ENCODE data around the gene MAPK7.

MAPK7 gene

GRCh38 chr17:19386974-19387920 is 8.9 kb downstream of the MAPK7 start, which contains the start of gene MFAP4:
Gene MFAP4, minus strand, starts transcription at chr17:19387190. Its CDS starts 35 bp downstream, at chr17:19387155.
- H3K4me3 ChIP-seq (ENCODE audit: low read depth, low read length): peak within 1 kb of the TSS; percentile 53
- no peak for TF ChIP-seq CTCF (IDR thresholded peaks at IDR 0.05; ENCODE audit: low read depth, low read length)
- DNase-seq (ENCODE audit: low read depth, low spot score): peak; percentile 96
- in situ Hi-C loops (cut with HindIII; ENCODE audit: low sequenced_read_pairs): no loop called here

GRCh38 chr17:19387921-19388521 is 9.7 kb downstream of the MAPK7 start:
- TF ChIP-seq CTCF (IDR thresholded peaks at IDR 0.05; ENCODE audit: low read depth, low read length): no peak
- no peak overlapping the region for H3K4me3 ChIP-seq (ENCODE audit: low read depth, low read length)
- in situ Hi-C loops (cut with HindIII; ENCODE audit: low sequenced_read_pairs): no loop called here
- DNase-seq (ENCODE audit: low read depth, low spot score): peak; percentile 86

GRCh38 chr17:19388791-19389785 is 10.8 kb downstream of the MAPK7 start:
- DNase-seq (ENCODE audit: low read depth, low spot score): no peak
- in situ Hi-C loops (cut with HindIII; ENCODE audit: low sequenced_read_pairs): no loop called here
- TF ChIP-seq CTCF (IDR thresholded peaks at IDR 0.05; ENCODE audit: low read depth, low read length): no peak
- H3K4me3 ChIP-seq (ENCODE audit: low read depth, low read length): no peak overlapping the region

- DNase-seq (ENCODE audit: low read depth, low spot score): no peak
- in situ Hi-C loops (cut with HindIII; ENCODE audit: low sequenced_read_pairs): no loop called here
- H3K4me3 ChIP-seq (ENCODE audit: low read depth, low read length): no peak overlapping the region
- no peak for TF ChIP-seq CTCF (IDR thresholded peaks at IDR 0.05; ENCODE audit: low read depth, low read length)
These were observed 12.7 kb downstream of the MAPK7 start for GRCh38 chr17:19390951-19391350.

- in situ Hi-C loops (cut with HindIII; ENCODE audit: low sequenced_read_pairs): no loop called here
- no peak for TF ChIP-seq CTCF (IDR thresholded peaks at IDR 0.05; ENCODE audit: low read depth, low read length)
- no peak for DNase-seq (ENCODE audit: low read depth, low spot score)
- no peak overlapping the region for H3K4me3 ChIP-seq (ENCODE audit: low read depth, low read length)
These were observed 13.1 kb downstream of the MAPK7 start for GRCh38 chr17:19391432-19391831.

GRCh38 chr17:19392303-19392702 is 14.0 kb downstream of the MAPK7 start:
- in situ Hi-C loops (cut with HindIII; ENCODE audit: low sequenced_read_pairs): no loop called here
- no peak overlapping the region for H3K4me3 ChIP-seq (ENCODE audit: low read depth, low read length)
- no peak for DNase-seq (ENCODE audit: low read depth, low spot score)
- no peak for TF ChIP-seq CTCF (IDR thresholded peaks at IDR 0.05; ENCODE audit: low read depth, low read length)
